H1 (cell line): ENCODE results near the gene LRRC74B. TPM values are rescaled to one million over a fixed set of nuclear protein-coding genes. Genes with fewer than 3 reads are reported as not detected.

ENCODE experiments used
- CTCF ChIA-PET: fragments of 300-600 bp; sonication (Branson Sonifier 250); formaldehyde crosslinking; loops from one replicate; lab custom pipeline; 2021; ENCODE audit not compliant: partially characterized antibody; lab: Charles Lee
- POLR2A ChIA-PET: fragments of 300-600 bp; sonication (Branson Sonifier 250); formaldehyde crosslinking; loops from one replicate; lab custom pipeline; 2021; ENCODE audit warnings: inconsistent platforms; ENCODE audit not compliant: partially characterized antibody; lab: Charles Lee
- DNase-seq, 2 experiments: peaks; one replicate each; pipeline versions ENCODE4 v3.0.0 to v3.0.0-alpha.2; 2010 to 2022; ENCODE audit warnings: low spot score in 2 of 2, low read depth in 1 of 2, mixed read lengths in 1 of 2
- FAIRE-seq: peaks from 2 replicates; lab custom pipeline; 2011; peaks lifted over from hg19 to GRCh38; lab: Jason Lieb, UNC
- H2AFZ ChIP-seq: 2 replicates; pipeline ENCODE4 v1.8.1; 2012; ENCODE audit warnings: low read length, inconsistent platforms
- H2AK5ac ChIP-seq: 2 replicates; pipeline ENCODE4 v1.6.1; 2013; ENCODE audit warnings: low read depth, low read length
- H2BK120ac ChIP-seq: replicated peaks from 2 replicates; pipeline ENCODE3; 2013; ENCODE audit warnings: low read depth, low read length, inconsistent platforms
- H2BK12ac ChIP-seq: 2 replicates; pipeline ENCODE4 v1.6.1; 2013; ENCODE audit warnings: low read depth, low read length
- H2BK15ac ChIP-seq: 2 replicates; pipeline ENCODE4 v1.6.1; 2013; ENCODE audit warnings: low read length
- H2BK20ac ChIP-seq: 2 replicates; pipeline ENCODE4 v1.6.1; 2013; ENCODE audit warnings: low read length
- H2BK5ac ChIP-seq: 2 replicates; pipeline ENCODE4 v1.6.1; 2013; ENCODE audit warnings: low read depth, low read length
- H3K14ac ChIP-seq: 2 replicates; pipeline ENCODE4 v1.6.1; 2013; ENCODE audit warnings: inconsistent platforms; ENCODE audit not compliant: insufficient read length
- H3K18ac ChIP-seq: 2 replicates; pipeline ENCODE4 v1.6.1; 2013; ENCODE audit warnings: low read length; ENCODE audit errors: extremely low read depth
- H3K23ac ChIP-seq: 2 replicates; pipeline ENCODE4 v1.6.1; 2013; ENCODE audit warnings: inconsistent platforms; ENCODE audit not compliant: insufficient read length
- H3K23me2 ChIP-seq: 2 replicates; pipeline ENCODE4 v1.6.1; 2013; ENCODE audit warnings: low read depth, low read length
- H3K27ac ChIP-seq: 2 replicates; pipeline ENCODE4 v1.6.1; 2011; ENCODE audit warnings: low read depth, low read length, inconsistent platforms
- H3K27me3 ChIP-seq, 4 experiments: replicated peaks in 1 of 4; 1 replicate in 1 of 4; 2 replicates in 3 of 4; pipeline versions ENCODE4 v1.6.1 to v1.8.1; 2011 to 2013; ENCODE audit warnings: low read length in 3 of 4, mild to moderate bottlenecking in 3 of 4, inconsistent platforms in 2 of 4, mixed read lengths in 2 of 4, moderate library complexity in 1 of 4; ENCODE audit not compliant: control insufficient read depth in 3 of 4, insufficient read depth in 3 of 4; ENCODE audit errors: extremely low read depth in 1 of 4
- H3K36me3 ChIP-seq, 4 experiments: 2 replicates each; pipeline versions ENCODE4 v1.6.1 to v1.8.1; 2011 to 2013; ENCODE audit warnings: mild to moderate bottlenecking in 4 of 4, low read length in 3 of 4, moderate library complexity in 2 of 4, control low read depth in 1 of 4, inconsistent platforms in 1 of 4; ENCODE audit not compliant: insufficient read depth in 4 of 4, control insufficient read depth in 2 of 4
- H3K4ac ChIP-seq: replicated peaks from 2 replicates; pipeline ENCODE3; 2013; ENCODE audit warnings: low read length, low read depth, mixed read lengths, inconsistent platforms; ENCODE audit not compliant: insufficient read length
- H3K4me1 ChIP-seq, 4 experiments: replicated peaks in 1 of 4; 1 replicate in 1 of 4; 2 replicates in 3 of 4; pipeline versions ENCODE4 v1.6.1 to v1.8.1; 2011 to 2013; ENCODE audit warnings: low read length in 3 of 4, inconsistent platforms in 2 of 4, mixed read lengths in 1 of 4; ENCODE audit not compliant: insufficient read depth in 4 of 4, control insufficient read depth in 3 of 4
- H3K4me2 ChIP-seq, 2 experiments: 2 replicates each; pipeline versions ENCODE4 v1.6.1 to v1.8.1; 2011 to 2013; ENCODE audit warnings: low read depth in 2 of 2, low read length in 2 of 2, control low read depth in 1 of 2, inconsistent platforms in 1 of 2, mild to moderate bottlenecking in 1 of 2; ENCODE audit not compliant: insufficient read depth in 1 of 2
- H3K4me3 ChIP-seq, 4 experiments: fragments of 200-600, 300-600 bp in 1 of 4; sonication (generic), shearing (Covaris generic), sonication (Bioruptor Twin) in 1 of 4; 2 replicates each; pipeline versions ENCODE4 v1.5.1 to v1.8.1; 2011 to 2016; ENCODE audit warnings: low read length in 4 of 4, low read depth in 3 of 4, control low read depth in 2 of 4, inconsistent platforms in 2 of 4, mild to moderate bottlenecking in 2 of 4, mixed read lengths in 1 of 4, moderate library complexity in 1 of 4; ENCODE audit not compliant: insufficient read depth in 2 of 4; ENCODE audit errors: extremely low read depth in 1 of 4
- H3K56ac ChIP-seq: replicated peaks from 2 replicates; pipeline ENCODE3; 2013; ENCODE audit warnings: low read depth, mild to moderate bottlenecking, mixed read lengths, low read length, inconsistent platforms; ENCODE audit not compliant: insufficient read length
- H3K79me1 ChIP-seq: 2 replicates; pipeline ENCODE4 v1.6.1; 2013; ENCODE audit warnings: low read depth, low read length, control low read depth
- H3K79me2 ChIP-seq, 2 experiments: 2 replicates each; pipeline versions ENCODE4 v1.6.1 to v1.8.1; 2012 to 2013; ENCODE audit warnings: low read length in 2 of 2, mild to moderate bottlenecking in 2 of 2, inconsistent platforms in 1 of 2; ENCODE audit not compliant: insufficient read depth in 2 of 2, control insufficient read depth in 1 of 2
- H3K9ac ChIP-seq, 4 experiments: replicated peaks in 1 of 4; 1 replicate in 1 of 4; 2 replicates in 3 of 4; pipeline versions ENCODE4 v1.6.1 to v1.8.1; 2011 to 2013; ENCODE audit warnings: low read depth in 3 of 4, low read length in 3 of 4, control low read depth in 2 of 4, mild to moderate bottlenecking in 2 of 4, moderate library complexity in 2 of 4, inconsistent platforms in 1 of 4; ENCODE audit errors: extremely low read depth in 1 of 4
- H3K9me3 ChIP-seq, 2 experiments: 2 replicates each; pipeline versions ENCODE4 v1.6.1 to v1.8.1; 2012 to 2013; ENCODE audit warnings: mild to moderate bottlenecking in 2 of 2, moderate library complexity in 2 of 2, control low read depth in 1 of 2, inconsistent platforms in 1 of 2, low read depth in 1 of 2, low read length in 1 of 2, mixed read lengths in 1 of 2; ENCODE audit not compliant: insufficient read depth in 2 of 2
- H4K20me1 ChIP-seq, 2 experiments: replicated peaks in 1 of 2; 2 replicates each; pipeline versions ENCODE3 to v1.8.1; 2011 to 2013; ENCODE audit warnings: inconsistent platforms in 2 of 2, low read length in 2 of 2, mild to moderate bottlenecking in 1 of 2; ENCODE audit not compliant: insufficient read depth in 2 of 2, control insufficient read depth in 1 of 2
- H4K5ac ChIP-seq: 2 replicates; pipeline ENCODE4 v1.6.1; 2013; ENCODE audit warnings: low read length, low read depth, mixed read lengths, inconsistent platforms; ENCODE audit not compliant: insufficient read length
- H4K8ac ChIP-seq: 2 replicates; pipeline ENCODE4 v1.8.0; 2013; ENCODE audit warnings: mild to moderate bottlenecking, moderate library complexity, low read length, inconsistent platforms; ENCODE audit not compliant: insufficient read depth; ENCODE audit errors: extremely low read depth
- H4K91ac ChIP-seq: replicated peaks from 2 replicates; pipeline ENCODE3; 2013; ENCODE audit warnings: low read length, mixed read lengths, inconsistent platforms; ENCODE audit not compliant: insufficient read length
- ASH2L ChIP-seq: fragments of 200-600, 300-600 bp; sonication (generic); IDR thresholded peaks from one replicate; pipeline ENCODE4 v1.7.1; 2017; ENCODE audit warnings: low read length
- WGBS, 2 experiments: shearing (Covaris generic) in 1 of 2; methylation state at CpG; one replicate each; pipeline versions ENCODE4 v1.1.6 to v1.1.7; 2013 to 2015; ENCODE audit warnings: low lambda C conversion rate in 2 of 2, mixed read lengths in 2 of 2, inconsistent platforms in 1 of 2, low coverage in 1 of 2, missing lambda C conversion rate in 1 of 2; ENCODE audit not compliant: insufficient replicate concordance in 2 of 2, insufficient coverage in 1 of 2, insufficient read length in 1 of 2; ENCODE audit errors: extremely low coverage in 1 of 2, missing lambda C conversion rate in 1 of 2; 5-methylcytosine and 5-hydroxymethylcytosine counted together
- polyA plus RNA-seq, 7 experiments: library from polyadenylated mRNA; depleted of rRNA in 3 of 7; stranded (reverse) in 5 of 7; unstranded in 2 of 7; fragments of >200 nt in 5 of 7; fragments of 200-250 nt in 2 of 7; gene quantifications; 1 replicate in 5 of 7; 2 replicates in 1 of 7; 4 replicates in 1 of 7; pipeline versions ENCODE4 v1.2.1 to v1.2.3, GENCODE V29; 2011 to 2013; ENCODE audit warnings: missing spikeins in 2 of 7, mixed read lengths in 2 of 7
- total RNA-seq: library from RNA; stranded (reverse); fragmentation: NEBNext Ultra II Directional; extraction: Animal tissue kit (Norgen Biotek cat#: 25700); gene quantifications from 2 replicates; pipeline ENCODE4 v1.2.1, GENCODE V29; 2021

Gene LRRC74B
- total and polyA plus RNA-seq, 2 of the 8 experiments (the other 6 are each of a cell fraction or from before 2014, with no cell fraction given) = not detected

DNA sequence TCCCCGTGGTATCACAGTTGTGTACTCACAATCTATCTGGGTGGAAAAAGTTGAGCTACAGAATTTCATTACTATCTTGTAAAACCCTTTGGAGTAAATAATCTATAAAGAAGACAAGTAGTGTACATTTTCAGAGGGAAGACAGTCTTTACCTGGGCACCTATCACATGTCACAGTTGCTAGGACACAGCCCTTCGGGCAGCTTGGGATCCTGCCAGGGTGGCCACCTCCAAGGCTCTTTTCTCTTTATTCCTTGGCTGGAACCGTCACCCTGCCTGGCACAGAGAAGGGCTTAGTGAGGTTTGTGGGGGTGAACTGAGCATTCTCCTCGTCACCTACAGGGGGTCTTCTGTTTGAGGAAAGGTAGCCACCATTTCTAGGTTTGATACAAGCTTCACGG is 23.6 kb downstream of the LRRC74B start:
- no peaks in the 10 kb centered on the region; a peak in 1 of 7 replicates for H3K4me1 ChIP-seq

More for the DNA sequence above, 23.6 kb downstream of the LRRC74B start:
- H4K91ac ChIP-seq = no peak overlapping the region
- no peak overlapping the region for H4K8ac ChIP-seq
- no peak overlapping the region for H3K23ac ChIP-seq
- no peak overlapping the region for H2BK120ac ChIP-seq
- H3K4ac ChIP-seq = no peak overlapping the region
- H3K56ac ChIP-seq = no peak overlapping the region
- no peak overlapping the region for H3K9ac ChIP-seq
- H3K23me2 ChIP-seq = no peaks in the 10 kb centered on the region
- no peaks in the 10 kb centered on the region for H3K9me3 ChIP-seq
- H3K4me2 ChIP-seq = no peak overlapping the region
- no peak overlapping the region for H2BK12ac ChIP-seq
- no peak overlapping the region for H3K4me3 ChIP-seq
- H3K14ac ChIP-seq = no peak overlapping the region
- DNase-seq = no peak
- H4K20me1 ChIP-seq = no peaks in the 10 kb centered on the region
- no peak overlapping the region for H2BK15ac ChIP-seq
- no peak overlapping the region for H4K5ac ChIP-seq
- H2AFZ ChIP-seq = no peak overlapping the region
- H2BK5ac ChIP-seq = no peak overlapping the region
- POLR2A ChIA-PET = no interaction called here
- H2AK5ac ChIP-seq = no peak overlapping the region
- WGBS, 2 experiments = 64% methylated on average over 5 of the region's 5 CpGs; no CpG with 5 or more reads in 1 of the 2 experiments
- H2BK20ac ChIP-seq = no peak overlapping the region
- no peak for TF ChIP-seq ASH2L
- peaks cover 0 to 2% (median 0%) of the 10 kb centered on the region in 4 experiments; a peak in 1 of 7 replicates for H3K27me3 ChIP-seq
- H3K36me3 ChIP-seq = no peaks in the 10 kb centered on the region
- H3K79me1 ChIP-seq = no peaks in the 10 kb centered on the region
- H3K79me2 ChIP-seq = no peaks in the 10 kb centered on the region
- H3K18ac ChIP-seq = no peak overlapping the region
- CTCF ChIA-PET = interaction anchor here (0.5 to 1.9 kb wide), 7 partner anchors 13 to 752 kb away, joined by 3 to 7 read pairs (median 4); no protein-coding TSS in a partner anchor
- no peak for FAIRE-seq
- no peak overlapping the region for H3K27ac ChIP-seq
